HG02623 (cell line): Measurements from ENCODE around the gene ZBTB20.

ENCODE experiments used
- ATAC-seq: cut with Tn5 transposase; IDR thresholded peaks from one replicate; pipeline ENCODE4 v1.9.1; 2021; ENCODE audit warnings: moderate library complexity; ENCODE audit not compliant: unreplicated experiment

The ZBTB20 gene

GRCh38 chr3:114596147-114596546 is 550.9 kb downstream of the ZBTB20 start:
- ATAC-seq: no peak

- no peak for ATAC-seq
Observed at GRCh38 chr3:114595522-114596028, 551.5 kb downstream of the ZBTB20 start.

- no peak for ATAC-seq
Observed at GRCh38 chr3:114590309-114591047, 556.6 kb downstream of the ZBTB20 start.

GRCh38 chr3:114587986-114588385 is 559.1 kb downstream of the ZBTB20 start:
- ATAC-seq: no peak

- no peak for ATAC-seq
Observed at GRCh38 chr3:114586119-114586518, 561.0 kb downstream of the ZBTB20 start.

- ATAC-seq: no peak
Observed at GRCh38 chr3:114585687-114586086, 561.4 kb downstream of the ZBTB20 start.

GRCh38 chr3:114584734-114585371 is 562.2 kb downstream of the ZBTB20 start:
- ATAC-seq: no peak

- peak; percentile 89 for ATAC-seq
Observed at GRCh38 chr3:114582929-114583328, 564.2 kb downstream of the ZBTB20 start.

GRCh38 chr3:114572364-114573062 is 574.6 kb downstream of the ZBTB20 start:
- no peak for ATAC-seq

- no peak for ATAC-seq
Observed at GRCh38 chr3:114571363-114571762, 575.7 kb downstream of the ZBTB20 start.

- ATAC-seq: no peak
Observed at GRCh38 chr3:114569186-114569585, 577.9 kb downstream of the ZBTB20 start.

GRCh38 chr3:114567771-114568170 is 579.3 kb downstream of the ZBTB20 start:
- no peak for ATAC-seq

- ATAC-seq: no peak
Observed at GRCh38 chr3:114566767-114567166, 580.3 kb downstream of the ZBTB20 start.

GRCh38 chr3:114566162-114566755 is 580.8 kb downstream of the ZBTB20 start:
- peak; percentile 66 for ATAC-seq

GRCh38 chr3:114565216-114565615 is 581.9 kb downstream of the ZBTB20 start:
- ATAC-seq: no peak

GRCh38 chr3:114563720-114564119 is 583.4 kb downstream of the ZBTB20 start:
- no peak for ATAC-seq

GRCh38 chr3:114562557-114562956 is 584.5 kb downstream of the ZBTB20 start:
- ATAC-seq: no peak

GRCh38 chr3:114558271-114558670 is 588.8 kb downstream of the ZBTB20 start:
- no peak for ATAC-seq

GRCh38 chr3:114557791-114558190 is 589.3 kb downstream of the ZBTB20 start:
- no peak for ATAC-seq

GRCh38 chr3:114556657-114557213 is 590.4 kb downstream of the ZBTB20 start:
- no peak for ATAC-seq

- ATAC-seq: no peak
Observed at GRCh38 chr3:114554731-114555130, 592.4 kb downstream of the ZBTB20 start.
